Peyer's patch (tissue), 4 donors: ENCODE results near the gene KLHL40.

ENCODE experiments used
- CTCF ChIP-seq, 6 experiments: fragments of 450-650 bp in 4 of 6; fragments of 200-600 bp in 2 of 6; sonication (generic) in 1 of 6; IDR thresholded peaks; one replicate each; pipeline ENCODE4 v1.5.1; 2017 to 2019; ENCODE audit warnings: antibody characterized with exemption in 6 of 6, mild to moderate bottlenecking in 3 of 6, moderate library complexity in 1 of 6
- POLR2A ChIP-seq, 2 donors: fragments of 450-650 bp; IDR thresholded peaks; one replicate each; pipeline ENCODE4 v1.5.1; 2017; ENCODE audit warnings: antibody characterized with exemption in 2 of 2, mild to moderate bottlenecking in 2 of 2, moderate library complexity in 2 of 2

- TF ChIP-seq POLR2A (IDR thresholded peaks at IDR 0.05) (no peak), CTCF (IDR thresholded peaks at IDR 0.05) (no peak)
Measured at GRCh38 chr3:42698911-42699230, 13.5 kb downstream of the KLHL40 start.
